Parathyroid adenoma (tissue), 2 donors: Measurements from ENCODE around the gene CCDC13.
"Not testable (repeated sequence)": the region's sequence is repeated elsewhere in the genome, so short reads cannot be mapped to it uniquely, and the experiment has no call there.

Experiments
- H2AFZ ChIP-seq: fragments of 300-600 bp; sonication (generic); one replicate; pipeline ENCODE4 v1.7.0; 2017; ENCODE audit warnings: antibody characterized with exemption, mild to moderate bottlenecking
- H3K27ac ChIP-seq: fragments of 300-600 bp; sonication (generic); one replicate; pipeline ENCODE4 v1.7.0; 2017
- H3K27me3 ChIP-seq: fragments of 300-600 bp; sonication (generic); one replicate; pipeline ENCODE4 v1.7.0; 2017; ENCODE audit warnings: low read length; ENCODE audit not compliant: control insufficient read depth, insufficient read depth
- H3K36me3 ChIP-seq: fragments of 300-600 bp; sonication (generic); one replicate; pipeline ENCODE4 v1.7.0; 2017; ENCODE audit warnings: low read length; ENCODE audit not compliant: control insufficient read depth, insufficient read depth
- H3K4me1 ChIP-seq: fragments of 300-600 bp; sonication (generic); one replicate; pipeline ENCODE4 v1.7.0; 2017; ENCODE audit warnings: control low read depth
- H3K4me2 ChIP-seq: fragments of 300-600 bp; sonication (generic); one replicate; pipeline ENCODE4 v1.7.0; 2017; ENCODE audit warnings: low read length
- H3K4me3 ChIP-seq: fragments of 300-600 bp; sonication (generic); one replicate; pipeline ENCODE4 v1.7.0; 2017; ENCODE audit warnings: low read depth, low read length
- H3K79me2 ChIP-seq: fragments of 300-600 bp; sonication (generic); one replicate; pipeline ENCODE4 v1.7.0; 2017; ENCODE audit warnings: control low read depth
- H3K9ac ChIP-seq: fragments of 300-600 bp; sonication (generic); one replicate; pipeline ENCODE4 v1.7.0; 2017; ENCODE audit warnings: mild to moderate bottlenecking
- H3K9me3 ChIP-seq: fragments of 300-600 bp; sonication (generic); one replicate; pipeline ENCODE4 v1.7.0; 2017; ENCODE audit warnings: low read length; ENCODE audit not compliant: control insufficient read depth
- TF ChIP-seq, protein P1 (sequence below): fragments of 300-600 bp; sonication (generic); IDR thresholded peaks from one replicate; pipeline ENCODE4 v1.7.0; 2017; ENCODE audit warnings: antibody characterized with exemption, mild to moderate bottlenecking
- donor health status: primary hyperparathyroidism.

Gene CCDC13

GRCh38 chr3:42815826-42816225, 42.8 kb upstream of the CCDC13 start:
- no peak overlapping the region for H2AFZ ChIP-seq
- no peak overlapping the region for H3K4me3 ChIP-seq
- no peak overlapping the region for H3K4me2 ChIP-seq
- H3K9me3 ChIP-seq, result no peaks in the 10 kb centered on the region
- no peaks in the 10 kb centered on the region for H3K79me2 ChIP-seq
- no peak overlapping the region for H3K27ac ChIP-seq
- H3K4me1 ChIP-seq, result peaks cover 5% of the 10 kb centered on the region
- TF ChIP-seq, protein P1, sequence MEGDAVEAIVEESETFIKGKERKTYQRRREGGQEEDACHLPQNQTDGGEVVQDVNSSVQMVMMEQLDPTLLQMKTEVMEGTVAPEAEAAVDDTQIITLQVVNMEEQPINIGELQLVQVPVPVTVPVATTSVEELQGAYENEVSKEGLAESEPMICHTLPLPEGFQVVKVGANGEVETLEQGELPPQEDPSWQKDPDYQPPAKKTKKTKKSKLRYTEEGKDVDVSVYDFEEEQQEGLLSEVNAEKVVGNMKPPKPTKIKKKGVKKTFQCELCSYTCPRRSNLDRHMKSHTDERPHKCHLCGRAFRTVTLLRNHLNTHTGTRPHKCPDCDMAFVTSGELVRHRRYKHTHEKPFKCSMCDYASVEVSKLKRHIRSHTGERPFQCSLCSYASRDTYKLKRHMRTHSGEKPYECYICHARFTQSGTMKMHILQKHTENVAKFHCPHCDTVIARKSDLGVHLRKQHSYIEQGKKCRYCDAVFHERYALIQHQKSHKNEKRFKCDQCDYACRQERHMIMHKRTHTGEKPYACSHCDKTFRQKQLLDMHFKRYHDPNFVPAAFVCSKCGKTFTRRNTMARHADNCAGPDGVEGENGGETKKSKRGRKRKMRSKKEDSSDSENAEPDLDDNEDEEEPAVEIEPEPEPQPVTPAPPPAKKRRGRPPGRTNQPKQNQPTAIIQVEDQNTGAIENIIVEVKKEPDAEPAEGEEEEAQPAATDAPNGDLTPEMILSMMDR, result no peak
- no peaks in the 10 kb centered on the region for H3K36me3 ChIP-seq
- H3K9ac ChIP-seq, result no peak overlapping the region
- no peaks in the 10 kb centered on the region for H3K27me3 ChIP-seq

- Histone ChIP-seq H3K27ac (no peak overlapping the region), H3K4me2 (no peak overlapping the region)
Measured at GRCh38 chr3:42814914-42815507, 42.0 kb upstream of the CCDC13 start.

GRCh38 chr3:42814246-42814645, 41.2 kb upstream of the CCDC13 start:
- H3K9ac ChIP-seq, result no peak overlapping the region
- H3K4me2 ChIP-seq, result no peak overlapping the region
- H3K27ac ChIP-seq, result no peak overlapping the region
- H3K79me2 ChIP-seq, result no peaks in the 10 kb centered on the region
- H2AFZ ChIP-seq, result no peak overlapping the region
- no peak overlapping the region for H3K4me3 ChIP-seq
- no peaks in the 10 kb centered on the region for H3K27me3 ChIP-seq
- H3K9me3 ChIP-seq, result no peaks in the 10 kb centered on the region
- H3K36me3 ChIP-seq, result no peaks in the 10 kb centered on the region
- H3K4me1 ChIP-seq, result no peaks in the 10 kb centered on the region
- TF ChIP-seq, protein P1, result no peak

More at GRCh38 chr3:42814914-42815507, 42.0 kb upstream of the CCDC13 start:
- Histone ChIP-seq H3K27me3 (no peaks in the 10 kb centered on the region), H3K9ac (no peak overlapping the region), H3K4me1 (peaks cover 5% of the 10 kb centered on the region), H3K4me3 (no peak overlapping the region), H3K36me3 (no peaks in the 10 kb centered on the region), H3K9me3 (no peaks in the 10 kb centered on the region), H2AFZ (no peak overlapping the region), H3K79me2 (no peaks in the 10 kb centered on the region)
- TF ChIP-seq, protein P1, result no peak

DNA sequence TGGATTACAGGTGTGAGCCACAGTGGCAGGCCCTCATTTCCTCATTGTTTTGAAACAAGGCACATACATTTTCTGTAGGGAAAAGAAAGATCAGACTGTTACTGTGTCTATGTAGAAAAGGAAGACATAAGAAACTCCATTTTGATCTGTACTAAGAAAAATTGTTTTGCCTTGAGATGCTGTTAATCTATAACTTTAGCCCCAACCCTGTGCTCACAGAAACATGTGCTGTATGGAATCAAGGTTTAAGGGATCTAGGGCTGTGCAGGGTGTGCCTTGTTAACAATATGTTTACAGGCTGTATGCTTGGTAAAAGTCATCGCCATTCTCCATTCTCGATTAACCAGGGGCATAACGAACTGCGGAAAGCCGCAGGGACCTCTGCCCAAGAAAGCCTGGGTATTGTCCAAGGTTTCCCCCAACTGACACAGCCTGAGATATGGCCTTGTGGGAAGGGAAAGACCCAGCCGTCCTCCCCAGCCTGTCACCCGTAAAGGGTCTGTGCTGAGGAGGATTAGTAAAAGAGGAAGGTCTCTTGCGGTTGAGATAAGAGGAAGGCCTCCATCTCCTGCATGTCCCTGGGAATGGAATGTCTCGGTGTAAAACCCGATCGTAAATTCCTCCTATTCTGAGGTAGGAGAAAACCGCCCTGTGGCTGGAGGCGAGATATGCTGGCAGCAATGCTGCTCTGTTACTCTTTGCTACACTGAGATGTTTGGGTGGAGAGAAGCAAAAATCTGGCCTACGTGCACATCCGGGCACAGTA, 38.2 kb upstream of the CCDC13 start:
- not testable (repeated sequence) for H3K79me2 ChIP-seq, H3K4me2 ChIP-seq, H3K36me3 ChIP-seq, H3K27me3 ChIP-seq, H2AFZ ChIP-seq, H3K4me1 ChIP-seq, H3K4me3 ChIP-seq, H3K9ac ChIP-seq, H3K9me3 ChIP-seq, H3K27ac ChIP-seq

DNA sequence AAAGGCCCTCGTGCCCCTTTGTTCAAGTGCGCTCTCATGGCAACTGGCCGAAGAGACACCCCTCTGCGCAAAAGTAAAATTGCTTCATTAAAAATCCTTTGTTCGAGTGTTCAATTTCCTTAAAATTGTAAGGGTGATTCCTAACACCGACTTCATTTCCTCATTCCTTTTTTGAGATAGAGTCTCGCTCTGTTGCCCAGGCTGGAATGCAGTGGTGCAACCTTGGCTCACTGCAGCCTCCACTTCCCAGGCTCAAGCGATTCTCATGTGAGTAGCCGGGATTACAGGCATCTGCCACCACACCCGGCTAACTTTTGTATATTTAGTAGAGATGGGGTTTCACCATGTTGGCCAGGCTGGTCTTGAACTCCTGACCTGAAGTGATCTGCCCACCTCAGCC, 37.7 kb upstream of the CCDC13 start:
- not testable (repeated sequence) for H3K4me3 ChIP-seq, H3K4me2 ChIP-seq, H3K9me3 ChIP-seq, H3K36me3 ChIP-seq, H3K27ac ChIP-seq, H3K4me1 ChIP-seq, H3K9ac ChIP-seq, H3K27me3 ChIP-seq, H2AFZ ChIP-seq, H3K79me2 ChIP-seq
